CD4-positive, alpha-beta T cell treated with Interleukin-6 for 4 hours (primary cell): ENCODE data around the gene KCNQ1.

Experiments
- DNase-seq: peaks from one replicate; pipeline ENCODE4 v3.0.0-alpha.2; 2020; ENCODE audit warnings: mixed read lengths

Gene KCNQ1

DNA sequence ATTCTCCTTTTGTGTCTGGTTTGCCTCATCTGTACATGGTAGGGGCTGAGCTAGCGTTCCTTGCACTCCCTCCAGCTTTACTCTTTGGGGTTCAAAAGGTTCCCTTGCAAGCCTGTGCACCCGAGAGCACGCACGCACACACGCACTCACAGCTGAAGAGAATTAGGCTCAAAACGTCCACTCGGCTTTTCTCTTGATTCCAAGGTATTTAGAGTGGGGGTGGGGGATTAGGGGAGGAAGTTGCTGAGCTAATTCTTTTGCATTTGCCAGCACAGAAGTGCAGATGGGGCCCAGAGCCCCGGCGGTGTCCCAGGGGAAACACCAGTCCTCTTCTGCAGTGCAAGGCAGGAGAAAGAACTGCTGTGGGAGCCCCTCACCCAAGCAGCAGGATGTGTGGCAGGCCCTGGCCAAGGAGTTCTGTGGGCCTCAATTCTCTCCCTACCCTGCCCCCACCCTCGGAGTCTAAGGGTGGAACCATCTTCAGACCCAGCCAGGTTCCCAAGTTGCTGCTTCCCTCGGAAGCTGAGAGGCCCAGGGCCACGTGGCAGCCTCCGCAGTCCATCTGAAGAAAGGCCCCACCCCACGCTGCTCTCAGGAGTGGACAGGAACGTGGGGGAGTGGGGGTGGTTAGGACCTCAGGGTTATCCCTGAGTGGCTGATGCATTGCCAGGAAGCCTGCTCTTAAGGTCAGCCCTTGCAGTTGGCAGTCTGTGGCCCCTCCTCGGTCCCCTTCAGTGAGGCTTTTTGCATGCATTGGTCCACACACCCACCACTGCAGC is 258.7 kb downstream of the KCNQ1 start:
- DNase-seq, result no peak

DNA sequence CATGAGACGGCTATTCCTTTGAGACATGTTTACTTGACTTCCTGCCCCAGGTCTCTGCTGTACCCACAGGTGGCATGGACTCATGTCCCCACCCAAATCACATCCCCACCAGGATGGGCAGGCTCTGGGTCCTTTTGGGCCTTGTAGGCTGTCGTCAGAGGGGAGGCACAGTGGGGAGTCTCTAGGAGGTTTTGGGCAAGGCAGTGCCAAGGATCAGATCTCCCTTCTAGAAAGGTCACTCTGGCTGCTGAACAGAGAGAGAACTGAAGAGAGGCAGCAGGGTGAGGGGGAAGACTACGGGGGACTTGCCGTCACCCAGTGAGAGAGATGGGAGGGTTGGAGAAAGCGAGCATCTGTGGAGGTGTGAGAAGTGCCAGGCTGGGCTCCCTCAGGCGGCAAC is 259.5 kb downstream of the KCNQ1 start:
- no peak for DNase-seq

- no peak for DNase-seq
Observed at GRCh38 chr11:2704896-2705606, 260.2 kb downstream of the KCNQ1 start.

GRCh38 chr11:2706321-2706720 is 261.5 kb downstream of the KCNQ1 start:
- DNase-seq, result no peak

DNA sequence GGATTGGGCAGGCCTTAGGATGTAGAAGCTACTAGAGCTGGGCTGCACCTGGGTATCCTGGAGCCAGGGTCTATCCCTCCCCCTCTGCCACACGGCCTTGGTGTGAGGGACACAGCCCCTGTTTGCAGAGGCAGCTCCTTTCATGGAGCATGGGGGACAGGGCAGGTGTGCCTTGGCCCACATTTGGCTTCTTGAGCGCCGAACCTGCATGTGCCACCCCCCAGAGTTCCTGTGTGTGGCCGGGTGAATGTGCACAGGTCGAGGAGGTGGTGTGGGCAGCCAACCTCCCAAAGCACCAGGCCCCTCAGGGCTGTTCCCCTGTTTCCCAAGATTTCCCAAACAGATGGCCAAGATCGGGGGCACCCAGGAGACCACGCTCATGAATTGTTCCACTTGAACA is 262.9 kb downstream of the KCNQ1 start:
- DNase-seq, result no peak

DNA sequence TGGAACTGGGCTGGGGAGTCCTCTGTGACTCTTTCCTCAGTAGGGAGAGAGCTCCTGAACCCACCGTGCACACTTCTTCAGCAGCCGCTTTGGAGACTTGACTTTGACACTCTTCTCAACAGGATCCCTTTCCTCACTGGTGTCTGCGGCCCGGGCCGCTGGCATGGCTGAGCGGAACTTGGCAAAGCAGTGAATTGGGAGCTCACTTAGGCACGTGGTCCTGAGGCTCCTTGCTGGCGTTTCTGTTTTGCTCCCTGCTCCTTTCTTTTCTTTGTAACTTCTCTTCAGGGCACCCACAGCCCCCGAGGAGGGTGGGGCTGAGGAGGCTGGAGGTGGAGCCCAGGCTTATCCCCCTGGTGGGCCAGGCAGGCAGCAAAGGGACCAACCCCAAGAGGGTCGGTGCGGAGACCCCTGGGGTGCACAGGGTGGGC is 263.4 kb downstream of the KCNQ1 start:
- DNase-seq, result no peak

DNA sequence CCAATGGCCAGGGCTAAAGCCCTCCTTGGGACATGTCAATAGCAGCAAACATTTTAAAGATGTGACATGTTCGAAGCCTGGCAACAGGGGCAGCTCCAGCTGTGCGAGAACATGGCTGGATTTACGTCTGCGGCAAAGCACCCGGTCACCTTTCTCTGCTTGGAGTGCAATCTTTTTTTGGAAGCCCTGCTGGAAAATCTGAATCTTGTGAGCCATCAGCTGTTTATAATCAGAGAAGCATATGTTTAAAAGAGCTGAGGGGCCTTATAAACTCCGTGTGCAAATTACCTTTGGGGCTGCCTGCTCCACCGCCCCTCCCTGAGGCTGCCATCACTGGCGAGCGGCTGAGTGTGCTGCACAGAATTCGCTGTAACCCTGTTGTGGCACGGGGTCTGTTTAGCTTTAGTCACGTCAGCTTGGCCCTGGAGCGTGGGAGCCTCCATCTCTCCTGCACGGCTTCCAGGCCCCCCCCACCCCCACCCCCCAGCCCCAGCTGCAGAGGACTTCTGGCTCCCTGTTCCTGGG is 264.0 kb downstream of the KCNQ1 start:
- DNase-seq, result no peak

- DNase-seq, result no peak
Observed at GRCh38 chr11:2709429-2709828, 264.6 kb downstream of the KCNQ1 start.

DNA sequence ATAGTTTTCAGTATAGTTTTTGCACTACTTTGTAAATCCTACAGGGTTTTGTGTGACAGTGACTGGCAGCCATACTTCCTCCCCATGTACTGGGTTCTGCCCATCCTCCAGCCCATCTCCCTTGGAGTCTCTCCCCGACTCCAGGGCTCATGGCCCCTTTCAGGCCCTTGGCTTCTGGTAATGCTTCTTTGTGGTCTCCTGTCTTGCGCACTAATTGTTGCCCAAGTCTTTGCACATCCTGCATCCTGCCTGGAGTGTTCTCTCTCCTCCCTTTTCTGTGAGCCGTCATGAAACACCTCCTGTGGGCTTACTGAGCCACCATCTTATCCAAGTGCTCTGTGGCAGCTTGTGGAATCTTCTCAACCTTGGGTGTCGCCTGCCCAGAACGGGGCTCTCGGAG is 266.4 kb downstream of the KCNQ1 start:
- DNase-seq, result no peak

DNA sequence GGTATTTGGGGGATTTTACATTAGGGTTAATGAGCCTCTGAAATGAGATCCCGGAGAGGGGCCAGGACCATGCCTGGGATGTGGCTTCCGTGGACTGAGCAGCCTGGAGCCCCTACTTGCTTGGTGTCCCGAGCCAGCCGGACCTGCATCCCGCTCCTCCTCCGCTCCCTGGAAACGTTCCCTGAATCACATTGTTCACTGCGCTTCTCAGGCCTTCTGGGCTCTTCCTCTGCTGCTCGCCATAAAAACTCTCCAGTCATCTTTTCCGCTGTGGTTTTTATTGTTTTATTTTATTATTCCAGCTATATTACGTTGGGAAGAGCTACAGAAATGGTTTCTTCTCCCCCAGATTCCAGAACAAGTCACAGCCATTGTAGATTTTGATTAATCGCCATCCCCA is 268.3 kb downstream of the KCNQ1 start:
- DNase-seq, result no peak

DNA sequence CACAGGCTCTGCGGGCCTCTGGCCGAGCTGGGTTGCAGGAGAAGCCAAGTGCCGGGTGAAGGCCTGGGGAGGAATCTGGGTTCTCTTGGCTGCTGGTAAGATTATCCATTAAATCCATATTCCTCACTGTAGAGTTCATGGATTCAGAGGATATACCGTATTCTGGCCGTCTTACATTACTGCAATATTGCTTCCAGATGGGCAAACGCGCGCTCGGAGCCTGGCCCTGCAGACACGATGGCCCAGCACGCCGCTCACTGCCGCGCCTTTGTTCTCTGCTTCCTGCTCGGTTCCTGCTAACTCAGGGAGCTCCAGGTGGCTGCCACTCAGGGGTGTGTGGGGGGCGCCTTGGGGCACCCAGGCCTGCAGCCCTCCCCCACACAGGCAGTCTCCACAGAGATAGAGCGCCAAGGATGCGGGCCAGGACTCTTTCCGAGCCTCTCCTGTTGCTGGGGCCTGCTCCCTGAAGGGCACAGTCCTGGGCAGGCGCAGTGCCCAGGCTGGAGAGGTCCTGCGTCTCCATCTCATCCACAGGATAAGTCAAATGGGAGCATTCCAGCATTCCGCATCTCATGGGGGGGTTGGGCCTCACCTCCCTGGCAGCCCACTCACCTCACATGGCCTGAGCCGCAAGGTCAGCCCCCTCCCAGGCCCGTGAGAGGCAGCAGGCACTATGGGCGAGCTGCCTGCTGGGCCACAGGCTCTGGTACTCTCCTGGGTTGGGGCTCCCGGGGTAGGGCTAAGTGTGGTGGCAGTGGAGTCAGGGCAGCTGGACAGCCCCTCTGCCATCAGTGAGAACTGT is 269.1 kb downstream of the KCNQ1 start:
- no peak for DNase-seq

DNA sequence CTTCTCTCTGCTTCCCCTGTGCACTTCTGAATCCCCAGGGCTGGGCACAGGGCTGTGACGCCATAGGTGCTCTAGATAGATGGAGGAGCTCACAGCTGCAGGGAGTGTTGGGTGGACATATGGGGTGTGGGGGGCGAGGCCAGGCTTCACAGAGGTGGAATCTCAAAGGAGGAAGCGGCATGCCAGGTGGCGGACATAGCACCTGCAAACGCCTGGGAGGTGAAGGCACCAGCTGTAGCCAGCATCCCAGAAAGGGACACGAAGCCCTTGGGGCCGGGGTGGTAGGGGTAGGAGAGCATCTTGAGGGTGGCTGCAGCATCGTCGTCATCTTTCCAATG is 269.6 kb downstream of the KCNQ1 start:
- DNase-seq, result no peak

DNA sequence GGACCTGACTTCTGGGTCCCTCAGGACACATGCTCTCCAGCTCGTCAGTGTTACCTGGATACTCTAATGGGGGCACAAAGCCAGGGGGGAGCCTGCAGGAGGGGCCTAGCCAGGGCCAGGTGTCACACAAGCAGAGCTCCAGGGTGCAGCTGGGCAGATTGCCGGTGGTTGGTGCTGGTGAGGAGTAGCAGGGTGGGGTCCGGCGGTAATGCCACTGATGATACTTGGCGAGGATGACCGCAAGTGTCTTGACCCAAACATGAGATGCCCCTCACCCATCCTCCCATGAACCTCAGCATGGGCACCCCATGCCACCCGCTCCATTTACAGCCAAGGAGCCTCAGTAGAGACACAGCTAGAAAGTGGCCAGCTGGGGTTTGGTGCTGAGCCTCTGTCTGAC is 270.1 kb downstream of the KCNQ1 start:
- DNase-seq, result no peak

DNA sequence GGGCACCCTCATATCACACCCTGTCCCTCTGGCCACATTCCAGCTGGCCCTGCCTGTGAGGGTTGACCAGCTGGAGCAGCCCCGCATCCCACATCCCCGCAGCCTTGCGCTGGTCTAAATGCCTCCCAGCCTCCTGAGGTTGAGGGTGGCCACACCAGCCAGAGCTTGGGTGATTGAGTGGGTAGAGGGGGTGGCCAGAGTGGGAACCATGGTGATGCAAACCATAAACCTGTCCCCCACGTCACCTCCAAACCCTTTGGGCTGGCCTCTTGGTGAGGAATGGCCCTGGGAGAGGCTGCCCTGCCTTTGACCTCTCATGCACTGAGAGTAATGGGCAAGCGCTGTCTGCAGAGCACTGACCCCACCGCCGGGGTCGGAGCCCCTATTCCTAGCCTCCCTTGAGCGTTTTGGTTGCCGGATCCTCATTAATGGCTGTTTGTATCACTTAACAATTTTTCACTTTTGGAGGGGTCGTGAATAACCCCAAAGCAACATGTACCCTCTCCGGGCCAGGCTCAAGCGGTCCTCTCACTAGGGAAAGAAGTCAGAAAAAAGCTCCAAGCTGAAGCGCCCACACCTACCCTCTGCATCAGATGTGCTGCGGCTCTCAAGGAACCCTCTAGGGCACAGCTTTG is 271.0 kb downstream of the KCNQ1 start:
- DNase-seq, result no peak

GRCh38 chr11:2716376-2717095 is 271.7 kb downstream of the KCNQ1 start:
- no peak for DNase-seq

DNA sequence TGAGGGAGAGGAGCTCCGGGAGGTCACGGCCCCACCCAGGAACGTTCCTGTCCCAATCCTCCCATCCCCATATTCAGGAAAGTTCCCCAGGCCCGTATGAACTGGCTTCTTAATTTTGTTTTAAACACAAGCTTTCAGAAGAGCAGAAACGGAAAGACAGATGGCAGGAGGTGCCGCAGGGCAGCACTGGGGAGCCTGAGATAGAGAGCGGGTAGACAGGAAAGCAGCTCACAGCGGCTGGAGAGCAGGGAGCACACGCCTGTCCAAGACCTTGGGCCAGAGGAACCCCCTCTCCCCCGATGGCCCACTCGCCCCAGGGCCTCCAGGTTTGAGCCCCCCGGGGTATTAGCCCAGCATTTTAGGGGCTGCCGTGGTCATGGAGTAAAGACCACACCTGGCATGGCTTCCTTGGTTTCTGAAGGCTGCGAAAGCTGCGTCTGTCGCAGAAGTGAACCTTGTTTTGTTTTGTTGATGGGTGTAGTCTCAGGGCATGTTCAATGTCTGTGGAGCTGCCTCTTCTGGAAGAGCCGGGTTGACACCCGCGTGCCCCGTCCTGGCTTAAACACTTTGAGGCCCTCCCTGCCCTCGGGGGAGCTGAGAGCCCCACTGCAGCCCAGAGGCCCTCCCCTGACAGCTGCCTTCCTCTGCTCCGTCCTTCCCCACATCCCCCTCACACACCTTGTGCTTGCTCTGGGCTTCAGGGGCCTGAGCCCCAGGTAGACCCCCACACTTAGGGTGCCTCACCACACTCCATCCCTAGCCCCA is 272.9 kb downstream of the KCNQ1 start:
- no peak for DNase-seq

GRCh38 chr11:2718817-2719438 is 274.1 kb downstream of the KCNQ1 start:
- DNase-seq, result no peak

- DNase-seq, result no peak
Observed at GRCh38 chr11:2719831-2720590, 275.2 kb downstream of the KCNQ1 start.

- no peak for DNase-seq
Observed at GRCh38 chr11:2721210-2721916, 276.6 kb downstream of the KCNQ1 start.

- no peak for DNase-seq
Observed at GRCh38 chr11:2722955-2723354, 278.1 kb downstream of the KCNQ1 start.
